ENCODE measurements around the gene ETHE1.

GRCh38 chr19:43504426-43505185, 22.4 kb downstream of the ETHE1 start, which contains the start of gene PHLDB3:
- TF ChIP-seq TP53 (CRISPR knock-in tag; IDR thresholded peaks at IDR 0.05) (no peak), NPAS2 (CRISPR knock-in tag; IDR thresholded peaks at IDR 0.05; ENCODE audit: borderline replicate concordance) (no peak), CTCF (IDR thresholded peaks at IDR 0.05) (no peak; the same call in 2 of the 3 replicates), MAZ (IDR thresholded peaks at IDR 0.05; ENCODE audit: borderline replicate concordance, low read depth, low read length) (no peak), MYC (IDR thresholded peaks at IDR 0.05; ENCODE audit: borderline replicate concordance, low read length) (no peak), ZC3H11A (IDR thresholded peaks at IDR 0.05) (no peak), POLR2A (IDR thresholded peaks at IDR 0.05; ENCODE audit: low read length) (no peak; the same call in 1 of the 2 replicates), EHMT2 (IDR thresholded peaks at IDR 0.05; ENCODE audit: low read depth) (no peak), JUN (IDR thresholded peaks at IDR 0.05) (no peak; a peak in 1 of 5 replicates), MAX (IDR thresholded peaks at IDR 0.05) (no peak), HOXB13 (CRISPR knock-in tag; IDR thresholded peaks at IDR 0.05; ENCODE audit: low read depth) (no peak), PHF8 (IDR thresholded peaks at IDR 0.05; ENCODE audit: borderline replicate concordance, low read depth) (no peak), CEBPB (IDR thresholded peaks at IDR 0.05) (no peak), CHD4 (IDR thresholded peaks at IDR 0.05; ENCODE audit: borderline replicate concordance) (no peak)
